ENCODE data around the gene AUTS2.

Gene AUTS2

DNA sequence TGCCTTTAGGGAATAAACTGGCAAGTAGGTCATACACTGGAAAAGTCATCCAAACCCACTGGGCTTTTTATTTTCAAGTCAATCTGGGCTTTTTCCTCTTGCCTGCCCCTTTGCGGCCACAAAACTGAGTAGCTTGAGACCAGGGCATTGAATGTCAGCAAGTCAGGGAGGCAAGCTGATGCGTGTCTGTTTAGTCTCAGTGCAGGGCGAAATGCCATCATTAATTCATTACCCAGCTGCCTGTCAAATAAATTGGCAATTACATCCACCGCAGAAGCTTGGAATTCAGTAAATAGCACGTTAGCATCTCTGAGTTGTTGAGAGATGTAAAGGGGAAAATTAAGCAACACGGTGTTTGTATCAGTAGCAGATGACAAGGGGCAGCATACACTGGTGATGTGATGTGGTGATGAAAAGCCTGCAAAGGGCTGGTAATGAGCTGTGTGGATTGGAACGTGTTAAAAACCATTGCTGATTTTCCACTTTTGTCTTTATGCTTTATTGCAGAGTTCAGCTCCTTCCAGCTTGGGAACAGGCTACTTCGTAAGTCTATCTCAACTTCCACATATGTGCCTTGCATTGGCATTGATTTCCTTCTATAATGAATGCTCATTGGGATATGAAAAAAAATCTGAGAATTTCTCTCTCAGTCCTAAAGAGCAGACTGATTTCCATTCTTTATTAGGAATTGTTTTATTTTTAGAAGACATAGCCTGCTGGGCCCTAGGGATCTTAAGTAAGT lies 535.9 kb downstream of the AUTS2 start:
- Mint-ChIP-seq H3K36me3 (peaks cover 0 to 17% of the 10 kb centered on the region in 2 donors), H3K27me3 (no peaks in the 10 kb centered on the region), H3K4me1 (peaks cover 0 to 4% of the 10 kb centered on the region in 2 donors), H3K4me3 (no peak overlapping the region), H3K9me3 (no peaks in the 10 kb centered on the region), H3K27ac (no peak overlapping the region)
- DNase-seq, result no peak
- no peak for ATAC-seq (replicated peaks)

GRCh38 chr7:70135656-70136055 lies 537.4 kb downstream of the AUTS2 start:
- no peak overlapping the region for H3K4me3 Mint-ChIP-seq
- DNase-seq, result no peak
- H3K9me3 Mint-ChIP-seq, result no peaks in the 10 kb centered on the region
- no peaks in the 10 kb centered on the region for H3K4me1 Mint-ChIP-seq
- H3K27me3 Mint-ChIP-seq, result no peaks in the 10 kb centered on the region
- no peak overlapping the region for H3K27ac Mint-ChIP-seq
- peaks cover 0 to 4% of the 10 kb centered on the region in 2 donors for H3K36me3 Mint-ChIP-seq
- ATAC-seq (replicated peaks), result no peak

DNA sequence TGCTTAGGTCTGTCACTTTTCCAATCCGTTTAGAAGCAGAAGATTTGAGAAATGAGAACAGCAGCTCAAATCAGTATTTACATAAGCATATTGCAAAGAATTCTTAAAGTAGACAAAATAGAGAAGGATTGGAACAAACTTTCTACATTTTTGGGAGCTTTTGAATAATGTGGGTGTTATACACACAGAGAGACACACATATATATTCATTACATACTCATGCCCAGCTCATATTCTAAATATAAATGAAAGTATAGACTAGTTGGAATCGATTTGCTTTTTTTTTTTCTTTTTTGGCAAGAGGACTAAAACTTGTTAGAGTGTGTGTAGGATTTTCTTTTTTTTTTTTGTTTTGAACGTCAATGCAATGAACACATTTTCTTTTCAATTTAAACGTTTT lies 538.9 kb downstream of the AUTS2 start:
- DNase-seq (no peak), ATAC-seq (replicated peaks) (no peak)
- Mint-ChIP-seq H3K4me1 (no peaks in the 10 kb centered on the region), H3K36me3 (peaks cover 4 to 7% of the 10 kb centered on the region in 2 donors), H3K4me3 (no peak overlapping the region), H3K9me3 (no peaks in the 10 kb centered on the region), H3K27me3 (no peaks in the 10 kb centered on the region), H3K27ac (no peak overlapping the region)

GRCh38 chr7:70142247-70142932 lies 544.1 kb downstream of the AUTS2 start:
- ATAC-seq (replicated peaks) (no peak), DNase-seq (no peak)
- H3K27ac Mint-ChIP-seq, result no peak overlapping the region
- H3K27me3 Mint-ChIP-seq, result no peaks in the 10 kb centered on the region
- no peaks in the 10 kb centered on the region for H3K4me1 Mint-ChIP-seq
- H3K4me3 Mint-ChIP-seq, result no peak overlapping the region
- no peaks in the 10 kb centered on the region for H3K9me3 Mint-ChIP-seq
- H3K36me3 Mint-ChIP-seq, result peaks cover 4 to 7% of the 10 kb centered on the region in 2 donors

DNA sequence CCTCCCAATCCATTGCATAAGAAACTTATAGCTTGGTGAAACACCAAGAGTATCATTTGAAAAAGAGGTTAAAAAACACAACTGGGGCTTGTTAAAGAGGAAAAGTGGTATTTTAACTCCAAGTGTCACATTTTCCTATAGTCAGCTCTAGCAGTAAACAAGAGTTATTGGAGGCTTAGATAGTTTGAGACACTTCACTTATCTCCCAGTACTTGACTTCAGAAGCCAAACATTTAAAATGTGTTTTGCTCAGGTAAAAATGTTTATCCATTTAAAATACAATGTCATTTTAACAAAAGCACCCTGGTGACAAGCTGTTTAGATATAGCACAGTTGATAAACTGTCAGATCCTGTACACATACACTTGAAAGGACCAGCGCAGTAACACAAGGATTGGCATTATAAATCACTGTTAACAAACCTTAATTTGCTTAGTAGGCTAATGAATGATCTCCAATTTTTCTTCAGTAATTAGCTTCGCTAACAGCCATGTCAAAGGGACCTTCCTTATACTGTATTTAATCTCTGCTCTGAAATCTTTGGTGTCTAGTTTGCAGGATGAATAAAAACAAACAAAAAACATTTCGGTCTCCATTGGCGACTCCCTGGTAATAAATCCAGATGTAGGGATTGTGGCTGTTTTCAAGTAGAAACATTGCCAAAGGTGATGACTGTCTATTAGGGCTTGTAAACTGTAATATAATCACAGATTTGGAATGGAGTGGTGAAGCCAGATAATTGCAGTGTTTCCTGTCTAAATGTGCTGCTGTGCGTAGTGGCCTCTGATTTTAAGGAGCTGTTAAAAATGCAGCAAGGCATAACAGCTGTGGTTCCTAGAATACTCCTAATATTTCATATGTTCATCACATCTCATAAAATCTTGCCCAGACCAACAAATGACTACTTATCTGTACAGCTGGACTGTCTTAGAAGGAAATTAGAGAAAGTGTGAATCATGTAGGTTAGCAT lies 545.1 kb downstream of the AUTS2 start:
- H3K36me3 Mint-ChIP-seq, result peaks cover 7 to 8% of the 10 kb centered on the region in 2 donors
- H3K4me1 Mint-ChIP-seq, result no peaks in the 10 kb centered on the region
- DNase-seq, result no peak
- no peak for ATAC-seq (replicated peaks)
- H3K27ac Mint-ChIP-seq, result no peak overlapping the region
- H3K9me3 Mint-ChIP-seq, result no peaks in the 10 kb centered on the region
- H3K27me3 Mint-ChIP-seq, result no peaks in the 10 kb centered on the region
- H3K4me3 Mint-ChIP-seq, result no peak overlapping the region

- Mint-ChIP-seq H3K9me3 (peaks cover 5 to 13% of the 10 kb centered on the region in 2 donors), H3K36me3 (peaks cover 9 to 14% of the 10 kb centered on the region in 2 donors), H3K27me3 (no peaks in the 10 kb centered on the region), H3K4me1 (no peaks in the 10 kb centered on the region), H3K27ac (no peak overlapping the region), H3K4me3 (no peak overlapping the region)
- no peak for DNase-seq
- no peak for ATAC-seq (replicated peaks)
These were observed 550.7 kb downstream of the AUTS2 start for GRCh38 chr7:70148997-70149396.

DNA sequence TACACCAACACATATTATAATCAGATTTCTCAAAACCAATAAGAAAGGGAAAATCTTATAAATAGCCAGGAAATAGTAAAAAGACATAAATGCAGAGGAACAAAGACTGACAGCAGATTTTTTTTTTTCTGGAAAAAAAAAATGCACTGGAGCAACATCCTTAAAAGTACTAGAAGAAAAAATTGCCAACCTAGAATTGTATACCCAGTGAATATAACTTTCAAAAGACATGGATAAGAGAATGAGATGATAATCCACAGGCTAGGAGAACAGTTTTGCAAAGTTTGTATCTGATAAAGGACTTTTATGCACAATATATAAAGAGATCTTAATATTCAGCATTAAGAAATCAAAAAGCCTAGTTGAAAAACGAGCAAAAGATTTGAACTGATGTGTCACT lies 554.0 kb downstream of the AUTS2 start:
- H3K4me1 Mint-ChIP-seq, result no peaks in the 10 kb centered on the region
- peaks cover 5 to 13% of the 10 kb centered on the region in 2 donors for H3K9me3 Mint-ChIP-seq
- H3K36me3 Mint-ChIP-seq, result peaks cover 9 to 14% of the 10 kb centered on the region in 2 donors
- ATAC-seq (replicated peaks) (no peak), DNase-seq (no peak)
- no peaks in the 10 kb centered on the region for H3K27me3 Mint-ChIP-seq
- H3K4me3 Mint-ChIP-seq, result no peak overlapping the region
- no peak overlapping the region for H3K27ac Mint-ChIP-seq

DNA sequence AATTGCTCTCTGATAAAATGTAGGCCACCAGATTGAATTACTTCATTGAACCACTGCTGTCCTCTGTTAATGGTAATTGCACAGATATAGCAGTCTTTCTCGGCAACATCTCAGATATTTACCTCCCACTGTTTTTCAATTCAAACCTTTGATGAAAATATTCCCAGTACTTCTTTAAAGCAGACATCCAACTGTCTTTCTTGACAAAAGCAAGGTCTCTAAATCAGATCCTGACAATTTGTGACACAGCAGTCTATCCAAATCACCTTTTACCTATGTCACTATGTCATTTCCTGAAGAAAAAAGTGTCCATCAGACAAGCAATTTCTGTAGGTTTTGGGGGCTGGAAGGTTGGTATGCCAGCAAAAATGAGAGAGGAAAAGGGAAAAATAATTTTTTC lies 555.7 kb downstream of the AUTS2 start:
- H3K27me3 Mint-ChIP-seq, result no peaks in the 10 kb centered on the region
- ATAC-seq (replicated peaks) (no peak), DNase-seq (no peak)
- H3K4me3 Mint-ChIP-seq, result no peak overlapping the region
- H3K36me3 Mint-ChIP-seq, result peaks cover 5 to 14% of the 10 kb centered on the region in 2 donors
- H3K4me1 Mint-ChIP-seq, result no peaks in the 10 kb centered on the region
- H3K9me3 Mint-ChIP-seq, result peaks cover 5 to 13% of the 10 kb centered on the region in 2 donors
- no peak overlapping the region for H3K27ac Mint-ChIP-seq

DNA sequence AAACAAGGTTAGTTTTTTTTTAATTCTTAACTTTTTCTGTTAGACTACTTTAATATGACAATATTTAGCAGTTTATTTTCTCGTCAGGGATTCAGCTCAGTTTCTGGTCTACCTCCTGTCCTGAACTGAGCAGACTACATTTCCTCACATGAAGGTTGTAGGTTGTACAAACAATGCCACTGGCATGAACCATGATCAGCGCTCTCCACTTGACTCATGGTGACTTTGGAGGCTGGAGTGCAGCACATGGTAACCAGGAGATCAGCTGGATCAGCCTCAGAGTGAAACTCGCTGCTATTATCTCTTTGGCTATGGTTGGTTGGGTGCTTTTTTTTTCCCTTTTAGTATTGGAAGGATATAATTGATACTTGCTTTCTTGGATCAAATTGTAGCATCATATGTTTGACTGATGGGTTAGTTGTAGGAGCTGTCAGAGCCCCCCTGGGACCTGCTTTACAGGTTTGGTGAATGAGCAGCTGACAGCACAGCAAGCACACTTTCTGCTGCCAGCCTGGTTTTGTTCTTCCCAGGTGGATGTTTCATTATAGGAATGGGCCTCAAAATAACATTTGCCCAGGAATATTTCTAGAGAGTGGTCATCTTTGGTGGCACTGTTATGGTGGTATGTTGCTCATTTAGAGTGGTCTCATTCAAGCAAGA lies 556.4 kb downstream of the AUTS2 start:
- Mint-ChIP-seq H3K27ac (no peak overlapping the region), H3K4me3 (no peak overlapping the region), H3K36me3 (peaks cover 5 to 14% of the 10 kb centered on the region in 2 donors), H3K4me1 (no peaks in the 10 kb centered on the region), H3K27me3 (no peaks in the 10 kb centered on the region), H3K9me3 (peaks cover 5 to 13% of the 10 kb centered on the region in 2 donors)
- no peak for ATAC-seq (replicated peaks)
- DNase-seq, result no peak

- H3K9me3 Mint-ChIP-seq, result peaks cover 5 to 9% of the 10 kb centered on the region in 2 donors
- no peaks in the 10 kb centered on the region for H3K4me1 Mint-ChIP-seq
These were observed 557.8 kb downstream of the AUTS2 start for GRCh38 chr7:70156057-70156456.

DNA sequence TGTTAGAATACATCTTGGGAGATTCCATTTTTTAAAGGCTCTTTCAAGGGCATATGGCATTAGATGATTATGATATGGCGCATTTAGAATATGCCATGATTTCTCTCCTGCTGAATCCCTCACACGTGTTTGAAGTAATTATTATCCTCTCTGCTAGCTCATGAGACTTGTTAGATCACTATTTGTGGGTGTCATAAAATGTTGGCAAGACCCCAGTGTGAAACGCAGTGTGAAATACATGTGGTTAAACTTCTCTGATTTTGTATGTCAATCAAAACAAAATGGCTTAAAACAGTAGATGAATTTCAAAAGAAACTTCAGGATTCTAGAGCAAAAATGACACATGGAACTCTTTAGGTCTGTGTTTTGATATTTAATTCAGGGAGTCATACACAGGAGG lies 560.8 kb downstream of the AUTS2 start:
- no peaks in the 10 kb centered on the region for H3K36me3 Mint-ChIP-seq
- ATAC-seq (replicated peaks) (no peak), DNase-seq (no peak)
- H3K27me3 Mint-ChIP-seq, result no peaks in the 10 kb centered on the region
- H3K4me1 Mint-ChIP-seq, result no peaks in the 10 kb centered on the region
- H3K27ac Mint-ChIP-seq, result no peak overlapping the region
- no peaks in the 10 kb centered on the region for H3K9me3 Mint-ChIP-seq
- H3K4me3 Mint-ChIP-seq, result no peak overlapping the region

More at GRCh38 chr7:70156057-70156456, 557.8 kb downstream of the AUTS2 start:
- ATAC-seq (replicated peaks) (no peak), DNase-seq (no peak)
- Mint-ChIP-seq H3K27ac (no peak overlapping the region), H3K36me3 (peaks cover 5 to 10% of the 10 kb centered on the region in 2 donors), H3K27me3 (no peaks in the 10 kb centered on the region), H3K4me3 (no peak overlapping the region)

DNA sequence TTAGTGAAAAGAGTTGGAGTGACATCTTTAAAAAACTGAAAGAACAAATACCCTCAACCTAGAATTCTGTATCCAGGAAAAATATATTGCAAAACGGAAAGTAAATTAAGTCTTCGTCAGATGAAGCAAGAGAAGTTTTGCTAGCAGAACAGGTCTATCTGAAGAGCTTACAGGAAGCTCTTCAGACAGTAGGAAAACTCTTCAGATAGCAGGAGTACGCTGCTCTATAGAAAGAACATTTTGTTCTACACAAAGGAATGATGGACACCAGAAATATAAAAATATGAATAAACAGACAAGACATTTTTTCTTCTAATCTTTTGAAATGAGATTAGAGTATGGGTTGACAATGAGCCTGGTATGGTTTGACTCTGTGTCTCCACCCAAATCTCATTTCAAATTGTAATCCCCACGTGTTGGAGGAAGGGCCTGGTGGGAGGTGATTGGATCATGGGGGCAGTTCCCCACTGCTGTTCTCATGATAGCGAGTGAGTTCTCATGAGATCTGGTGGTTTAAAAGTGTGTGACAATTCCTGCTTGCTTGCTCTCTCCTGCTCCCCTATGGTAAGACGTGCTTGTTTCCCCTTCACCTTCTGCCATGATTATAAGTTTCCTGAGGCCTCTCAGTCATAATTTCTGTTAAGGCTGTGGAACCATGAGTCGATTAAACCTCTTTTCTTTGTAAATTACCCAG lies 567.3 kb downstream of the AUTS2 start:
- H3K4me3 Mint-ChIP-seq, result no peak overlapping the region

DNA sequence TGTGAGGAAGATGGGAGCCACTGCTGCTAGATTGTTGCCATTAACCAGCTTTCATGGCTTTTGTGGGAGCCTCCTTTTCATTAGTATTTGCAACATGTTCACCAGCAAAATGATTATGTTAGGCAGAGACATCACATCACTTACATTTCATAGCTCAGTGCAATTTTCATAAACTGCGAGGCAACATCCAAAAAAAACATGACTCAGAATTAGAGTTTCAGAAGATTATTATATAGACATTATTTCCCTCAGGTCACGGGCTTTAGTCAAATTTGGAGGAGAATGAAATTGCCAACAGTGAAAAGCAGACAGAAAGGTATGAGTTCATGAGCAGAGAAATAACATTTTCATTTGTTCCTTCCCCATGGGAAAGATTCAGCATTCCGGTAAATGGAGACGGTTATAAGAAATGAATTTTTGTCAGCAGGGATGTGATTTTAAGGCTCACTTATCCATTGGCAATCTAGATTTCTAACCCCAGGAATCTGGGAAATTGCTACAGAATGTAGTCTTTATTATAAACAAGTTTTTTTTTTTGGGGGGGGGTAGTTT lies 573.2 kb downstream of the AUTS2 start:
- Mint-ChIP-seq H3K36me3 (peaks cover 6 to 8% of the 10 kb centered on the region in 2 donors), H3K9me3 (peaks cover 4 to 7% of the 10 kb centered on the region in 2 donors), H3K27ac (no peak overlapping the region), H3K4me1 (peaks cover 3 to 5% of the 10 kb centered on the region in 2 donors), H3K27me3 (no peaks in the 10 kb centered on the region), H3K4me3 (no peak overlapping the region)
- DNase-seq (no peak), ATAC-seq (replicated peaks) (no peak)

More for the DNA sequence above, 567.3 kb downstream of the AUTS2 start:
- DNase-seq (no peak), ATAC-seq (replicated peaks) (no peak)
- no peaks in the 10 kb centered on the region for H3K4me1 Mint-ChIP-seq
- peaks cover 6 to 16% of the 10 kb centered on the region in 2 donors for H3K36me3 Mint-ChIP-seq
- H3K27me3 Mint-ChIP-seq, result no peaks in the 10 kb centered on the region
- no peak overlapping the region for H3K27ac Mint-ChIP-seq
- peaks cover 4 to 9% of the 10 kb centered on the region in 2 donors for H3K9me3 Mint-ChIP-seq
